GM23248 (cell line): Measurements from ENCODE around the gene FBXO24. TPM values are rescaled to one million over a fixed set of nuclear protein-coding genes. Genes with fewer than 3 reads are reported as not detected.

Source experiments
- DNase-seq: peaks from one replicate; pipeline ENCODE4 v3.0.0-alpha.2; 2015
- H2AFZ ChIP-seq: fragments of 200-600 bp; sonication (generic); 2 replicates; pipeline ENCODE4 v1.6.1; 2016; ENCODE audit warnings: antibody characterized with exemption
- H3F3A ChIP-seq: fragments of 200-600 bp; sonication (generic); 2 replicates; pipeline ENCODE4 v1.6.1; 2016; ENCODE audit warnings: mild to moderate bottlenecking, antibody characterized with exemption, mixed run types; ENCODE audit not compliant: insufficient read depth
- H3K27ac ChIP-seq: fragments of 200-600 bp; sonication (generic); 2 replicates; pipeline ENCODE4 v1.5.1; 2016; ENCODE audit warnings: mild to moderate bottlenecking
- H3K27me3 ChIP-seq: fragments of 200-600 bp; sonication (generic); replicated peaks from 2 replicates; pipeline ENCODE4 v1.6.1; 2016; ENCODE audit warnings: mild to moderate bottlenecking; ENCODE audit not compliant: insufficient read depth
- H3K36me3 ChIP-seq: fragments of 200-600 bp; sonication (generic); 2 replicates; pipeline ENCODE4 v1.6.1; 2016; ENCODE audit warnings: low read depth, mild to moderate bottlenecking
- H3K4me1 ChIP-seq: fragments of 200-600 bp; sonication (generic); 2 replicates; pipeline ENCODE4 v1.6.1; 2016; ENCODE audit warnings: mild to moderate bottlenecking; ENCODE audit not compliant: insufficient read depth
- H3K4me2 ChIP-seq: fragments of 200-600 bp; sonication (generic); one replicate; pipeline ENCODE4 v1.6.1; 2016; ENCODE audit warnings: mild to moderate bottlenecking; ENCODE audit not compliant: unreplicated experiment
- H3K4me3 ChIP-seq: fragments of 200-600 bp; sonication (generic); 2 replicates; pipeline ENCODE4 v1.5.1; 2016; ENCODE audit warnings: mild to moderate bottlenecking
- H3K79me2 ChIP-seq: fragments of 200-600 bp; sonication (generic); 2 replicates; pipeline ENCODE4 v1.6.1; 2016; ENCODE audit warnings: mild to moderate bottlenecking; ENCODE audit not compliant: insufficient read depth
- H3K9ac ChIP-seq: fragments of 200-600 bp; sonication (generic); 2 replicates; pipeline ENCODE4 v1.6.1; 2016; ENCODE audit warnings: mild to moderate bottlenecking
- H3K9me2 ChIP-seq: fragments of 200-600 bp; sonication (generic); 2 replicates; pipeline ENCODE4 v1.6.1; 2016; ENCODE audit warnings: mixed run types, mild to moderate bottlenecking, moderate library complexity; ENCODE audit not compliant: insufficient read depth
- H3K9me3 ChIP-seq: fragments of 200-600 bp; sonication (generic); one replicate; pipeline ENCODE4 v1.6.1; 2017; ENCODE audit warnings: low read depth
- H4K20me1 ChIP-seq: fragments of 200-600 bp; sonication (generic); 2 replicates; pipeline ENCODE4 v1.6.0; 2016; ENCODE audit not compliant: insufficient read depth
- EZH2 ChIP-seq: fragments of 200-600 bp; sonication (generic); IDR thresholded peaks from 2 replicates; pipeline ENCODE4 v1.6.1; 2018; ENCODE audit warnings: antibody characterized with exemption, mild to moderate bottlenecking; ENCODE audit not compliant: insufficient read depth, poor library complexity, severe bottlenecking
- EZH2phosphoT487 ChIP-seq: fragments of 200-600 bp; sonication (generic); IDR thresholded peaks from 2 replicates; pipeline ENCODE4 v1.6.1; 2018; ENCODE audit warnings: antibody characterized with exemption, moderate library complexity, mild to moderate bottlenecking, low read depth; ENCODE audit not compliant: insufficient read depth
- WGBS, 2 experiments: methylation state at CpG; one replicate each; pipeline ENCODE4 v1.1.6; 2015 to 2017; ENCODE audit warnings: low lambda C conversion rate in 2 of 2, low coverage in 1 of 2; ENCODE audit errors: missing lambda C conversion rate in 2 of 2; 5-methylcytosine and 5-hydroxymethylcytosine counted together
- in situ Hi-C: fragments of 300-500 bp; cut with MboI; formaldehyde crosslinking; loops from 2 replicates; pipeline ENCODE4 v1.15.0; 2020
- polyA plus RNA-seq: library from polyadenylated mRNA; unstranded; fragments of >200 nt; fragmentation: Nextera tagmentation; extraction: Ambion mirVana; gene quantifications from 2 replicates; pipeline ENCODE4 v1.2.1, GENCODE V29; 2016
- total RNA-seq: library from RNA; depleted of rRNA; stranded (reverse); fragments of >200 nt; shearing (Covaris generic); gene quantifications from 2 replicates; pipeline ENCODE4 v1.2.3, GENCODE V29; 2014

The FBXO24 gene
- total and polyA plus RNA-seq, 2 experiments from 2014 or later: 0.11 to 0.43 TPM

GRCh38 chr7:100572281-100572948 lies 13.7 kb upstream of the FBXO24 start:
- no peaks in the 10 kb centered on the region for H3F3A ChIP-seq
- 79 to 80% methylated on average over 16 to 20 of the region's 20 CpGs for WGBS, 2 experiments
- no peak overlapping the region for H3K4me2 ChIP-seq
- H3K27me3 ChIP-seq: no peaks in the 10 kb centered on the region; the same call in 1 of the 2 replicates
- no peak for TF ChIP-seq EZH2
- no peak for TF ChIP-seq EZH2phosphoT487
- no peak overlapping the region for H3K9ac ChIP-seq
- no peak overlapping the region for H2AFZ ChIP-seq
- no peaks in the 10 kb centered on the region for H3K4me1 ChIP-seq
- no peaks in the 10 kb centered on the region for H3K9me2 ChIP-seq
- no peak for DNase-seq
- no peak overlapping the region for H3K4me3 ChIP-seq
- in situ Hi-C loops: no loop called here
- no peaks in the 10 kb centered on the region; the same call in 1 of the 2 replicates for H3K36me3 ChIP-seq
- H3K9me3 ChIP-seq: no peaks in the 10 kb centered on the region
- no peaks in the 10 kb centered on the region for H4K20me1 ChIP-seq
- H3K79me2 ChIP-seq: no peaks in the 10 kb centered on the region
- H3K27ac ChIP-seq: no peak overlapping the region

- Histone ChIP-seq H3K79me2 (no peaks in the 10 kb centered on the region), H4K20me1 (no peaks in the 10 kb centered on the region), H2AFZ (no peak overlapping the region), H3K27me3 (no peaks in the 10 kb centered on the region; the same call in 1 of the 2 replicates), H3K4me3 (no peak overlapping the region), H3F3A (no peaks in the 10 kb centered on the region), H3K36me3 (no peaks in the 10 kb centered on the region; the same call in 1 of the 2 replicates), H3K9me3 (no peaks in the 10 kb centered on the region), H3K27ac (no peak overlapping the region), H3K4me1 (no peaks in the 10 kb centered on the region), H3K9me2 (no peaks in the 10 kb centered on the region), H3K9ac (no peak overlapping the region), H3K4me2 (no peak overlapping the region)
- in situ Hi-C loops: no loop called here
- WGBS, 2 experiments: 94 to 97% methylated on average over 23 to 30 of the region's 30 CpGs
- DNase-seq: no peak
- TF ChIP-seq EZH2 (no peak), EZH2phosphoT487 (no peak)
Measured at GRCh38 chr7:100572949-100573675, 13.0 kb upstream of the FBXO24 start.

- no peak within 1 kb of the TSS for H2AFZ ChIP-seq
- TF ChIP-seq EZH2phosphoT487: no peak
- TF ChIP-seq EZH2: no peak
- H3K4me3 ChIP-seq: no peak within 1 kb of the TSS
- H3K27me3 ChIP-seq: no peaks in the 10 kb centered on the region; the same call in 1 of the 2 replicates
- H3K36me3 ChIP-seq: no peaks in the 10 kb centered on the region; the same call in 1 of the 2 replicates
- H3K79me2 ChIP-seq: no peaks in the 10 kb centered on the region
- in situ Hi-C loops: no loop called here
- no peaks in the 10 kb centered on the region for H4K20me1 ChIP-seq
- H3K27ac ChIP-seq: no peak within 1 kb of the TSS
- H3K4me1 ChIP-seq: no peaks in the 10 kb centered on the region
- no peaks in the 10 kb centered on the region for H3F3A ChIP-seq
- DNase-seq: no peak
- no peak within 1 kb of the TSS for H3K4me2 ChIP-seq
- H3K9me2 ChIP-seq: no peaks in the 10 kb centered on the region
- H3K9ac ChIP-seq: no peak within 1 kb of the TSS
- 93 to 94% methylated on average over 26 to 70 of the region's 70 CpGs for WGBS, 2 experiments
- H3K9me3 ChIP-seq: no peaks in the 10 kb centered on the region
Measured at GRCh38 chr7:100573691-100574361, 12.3 kb upstream of the FBXO24 start, which contains the start of gene SAP25. SAP25 (minus strand) TSS chr7:100573900; CDS start chr7:100573742, 158 bp downstream.

GRCh38 chr7:100574362-100575205 lies 11.5 kb upstream of the FBXO24 start:
- DNase-seq: no peak
- Histone ChIP-seq H3K27me3 (no peaks in the 10 kb centered on the region; the same call in 1 of the 2 replicates), H3K9me3 (no peaks in the 10 kb centered on the region), H3K9ac (no peak overlapping the region), H3K27ac (no peak overlapping the region), H3K4me2 (no peak overlapping the region), H3K79me2 (no peaks in the 10 kb centered on the region), H3K9me2 (no peaks in the 10 kb centered on the region), H4K20me1 (no peaks in the 10 kb centered on the region), H3K36me3 (no peaks in the 10 kb centered on the region; the same call in 1 of the 2 replicates), H3K4me3 (no peak overlapping the region), H3F3A (no peaks in the 10 kb centered on the region), H2AFZ (no peak overlapping the region), H3K4me1 (no peaks in the 10 kb centered on the region)
- WGBS, 2 experiments: 94 to 96% methylated on average over 33 to 44 of the region's 44 CpGs
- TF ChIP-seq EZH2 (no peak), EZH2phosphoT487 (no peak)
- in situ Hi-C loops: no loop called here
